Mesodermal cell (in vitro differentiated cells): Measurements from ENCODE around the gene IRS2.

Experiments used
- H3K27ac ChIP-seq: 2 replicates; pipeline ENCODE4 v1.7.0; 2013; ENCODE audit warnings: mild to moderate bottlenecking, low read depth, low read length, moderate library complexity; ENCODE audit not compliant: severe bottlenecking
- H3K36me3 ChIP-seq: 2 replicates; pipeline ENCODE4 v1.7.1; 2013; ENCODE audit warnings: mild to moderate bottlenecking, low read length, moderate library complexity; ENCODE audit not compliant: control insufficient read depth, insufficient read depth
- H3K4me1 ChIP-seq: one replicate; pipeline ENCODE4 v1.7.1; 2013; ENCODE audit warnings: mild to moderate bottlenecking, low read length; ENCODE audit not compliant: insufficient read depth, control insufficient read depth, poor library complexity, severe bottlenecking
- H3K4me3 ChIP-seq: 2 replicates; pipeline ENCODE4 v1.7.0; 2013; ENCODE audit warnings: low read length, control low read depth, mild to moderate bottlenecking; ENCODE audit not compliant: insufficient read depth, poor library complexity, severe bottlenecking; ENCODE audit errors: extremely low read depth
- H3K9me3 ChIP-seq: 2 replicates; pipeline ENCODE4 v1.7.1; 2013; ENCODE audit warnings: mild to moderate bottlenecking, low read length, moderate library complexity; ENCODE audit not compliant: control insufficient read depth
- WGBS, 2 experiments: methylation state at CpG; one replicate each; pipeline ENCODE4 v1.1.5; 2013; ENCODE audit warnings: missing lambda C conversion rate in 2 of 2; ENCODE audit not compliant: insufficient coverage in 2 of 2; 5-methylcytosine and 5-hydroxymethylcytosine counted together

Gene IRS2

GRCh38 chr13:109779074-109779473 lies 7.3 kb downstream of the IRS2 start:
- no peak overlapping the region for H3K27ac ChIP-seq

GRCh38 chr13:109778102-109778542 lies 8.3 kb downstream of the IRS2 start:
- H3K4me1 ChIP-seq = peaks cover 23% of the 10 kb centered on the region
- H3K9me3 ChIP-seq = no peaks in the 10 kb centered on the region
- 82 to 83% methylated on average over 4 of the region's 6 CpGs for WGBS, 2 experiments
- peaks cover 29% of the 10 kb centered on the region for H3K36me3 ChIP-seq
- no peak overlapping the region for H3K27ac ChIP-seq
- no peak overlapping the region for H3K4me3 ChIP-seq

More at GRCh38 chr13:109779074-109779473, 7.3 kb downstream of the IRS2 start:
- Histone ChIP-seq H3K36me3 (peaks cover 34% of the 10 kb centered on the region), H3K4me3 (no peak overlapping the region), H3K4me1 (peaks cover 23% of the 10 kb centered on the region), H3K9me3 (no peaks in the 10 kb centered on the region)
- 85 to 86% methylated on average over 2 of the region's 4 CpGs for WGBS, 2 experiments

DNA sequence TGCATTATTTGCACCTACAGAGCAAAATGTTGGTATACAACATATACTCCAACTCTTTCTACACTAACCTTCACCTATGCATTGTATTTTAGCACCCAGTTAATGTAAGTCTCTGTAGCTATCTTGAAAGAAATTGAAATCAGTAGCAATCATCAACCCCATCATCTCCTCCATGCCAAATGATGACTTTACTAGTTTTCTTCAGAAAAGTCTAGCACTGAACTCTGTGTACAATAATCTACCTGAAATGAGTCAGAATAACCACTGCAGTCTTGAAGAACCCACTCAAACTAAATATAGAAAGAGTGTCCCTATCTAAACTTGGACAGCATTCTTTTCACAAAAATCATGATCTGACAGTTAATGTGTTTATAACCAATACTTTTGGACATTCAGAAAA lies 9.8 kb downstream of the IRS2 start:
- H3K4me3 ChIP-seq = no peak overlapping the region
- H3K9me3 ChIP-seq = no peaks in the 10 kb centered on the region

DNA sequence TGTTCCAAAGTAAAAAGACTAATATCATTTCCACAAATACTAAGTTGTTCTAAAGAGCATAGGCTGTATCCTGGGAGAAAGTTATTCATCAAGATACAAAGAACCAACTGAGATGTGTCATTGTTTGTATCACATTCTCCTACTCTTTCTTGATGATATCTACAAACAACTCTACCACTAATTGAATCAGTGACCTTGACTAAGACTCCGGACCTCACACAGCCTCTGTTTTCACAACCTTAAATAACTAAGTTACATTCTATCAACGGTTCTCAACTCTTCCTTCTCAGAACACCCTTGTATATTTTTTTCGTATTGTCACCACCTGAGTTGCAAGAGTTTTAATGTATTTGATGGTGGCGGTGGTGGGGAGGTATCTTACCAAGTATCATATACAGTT lies 12.6 kb downstream of the IRS2 start:
- peaks cover 16% of the 10 kb centered on the region for H3K36me3 ChIP-seq
- no peak overlapping the region for H3K27ac ChIP-seq
- 86 to 100% methylated on average over 1 of the region's 4 CpGs for WGBS, 2 experiments
- no peaks in the 10 kb centered on the region for H3K9me3 ChIP-seq
- no peak overlapping the region for H3K4me3 ChIP-seq
- peaks cover 6% of the 10 kb centered on the region for H3K4me1 ChIP-seq

More for the DNA sequence above, 9.8 kb downstream of the IRS2 start:
- Histone ChIP-seq H3K4me1 (peaks cover 21% of the 10 kb centered on the region), H3K36me3 (peaks cover 19% of the 10 kb centered on the region), H3K27ac (no peak overlapping the region)

DNA sequence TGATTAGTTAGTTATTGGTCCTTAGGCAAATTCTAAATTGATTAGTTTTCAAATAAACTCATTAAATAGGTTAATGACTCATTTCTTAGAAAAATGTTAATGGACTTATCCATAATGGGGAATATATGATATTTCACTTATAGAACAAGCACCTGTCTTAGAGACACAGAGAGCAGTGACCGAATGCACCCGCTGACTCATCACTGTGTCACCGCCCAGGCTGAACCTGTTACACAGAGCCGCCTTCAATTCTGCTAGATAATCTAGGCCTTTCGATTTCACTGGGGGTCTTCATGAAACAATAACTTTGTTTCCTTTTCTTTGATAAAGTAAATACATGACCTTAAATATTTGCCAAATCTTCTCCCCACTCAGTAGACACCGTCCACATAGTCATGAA lies 13.1 kb downstream of the IRS2 start:
- Histone ChIP-seq H3K9me3 (no peaks in the 10 kb centered on the region), H3K4me1 (peaks cover 2% of the 10 kb centered on the region), H3K4me3 (no peak overlapping the region), H3K27ac (no peak overlapping the region), H3K36me3 (peaks cover 16% of the 10 kb centered on the region)
- WGBS, 2 experiments = 96 to 98% methylated on average over 5 to 6 of the region's 6 CpGs

DNA sequence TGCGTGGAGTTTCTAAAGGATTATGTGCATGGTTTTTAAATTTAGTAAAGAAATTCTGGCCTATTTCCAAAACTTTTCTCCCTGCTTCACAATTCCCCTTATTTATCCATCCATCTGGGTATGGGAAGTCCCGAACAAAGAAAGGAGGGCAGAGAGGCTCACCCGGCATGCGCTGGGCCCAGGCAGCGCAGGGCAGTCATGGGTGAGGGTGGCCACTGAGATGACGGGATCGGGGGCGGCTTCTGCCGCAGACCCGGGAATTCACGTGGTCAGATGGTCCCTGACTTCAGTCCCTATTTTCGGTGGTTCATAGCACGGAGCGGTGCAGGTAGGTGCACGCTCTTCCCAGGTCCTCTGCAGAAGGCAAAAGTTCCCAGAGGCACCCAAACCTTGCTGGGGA lies 14.5 kb downstream of the IRS2 start:
- WGBS, 2 experiments = 89 to 91% methylated on average over 12 to 13 of the region's 15 CpGs
- peaks cover 16% of the 10 kb centered on the region for H3K36me3 ChIP-seq

DNA sequence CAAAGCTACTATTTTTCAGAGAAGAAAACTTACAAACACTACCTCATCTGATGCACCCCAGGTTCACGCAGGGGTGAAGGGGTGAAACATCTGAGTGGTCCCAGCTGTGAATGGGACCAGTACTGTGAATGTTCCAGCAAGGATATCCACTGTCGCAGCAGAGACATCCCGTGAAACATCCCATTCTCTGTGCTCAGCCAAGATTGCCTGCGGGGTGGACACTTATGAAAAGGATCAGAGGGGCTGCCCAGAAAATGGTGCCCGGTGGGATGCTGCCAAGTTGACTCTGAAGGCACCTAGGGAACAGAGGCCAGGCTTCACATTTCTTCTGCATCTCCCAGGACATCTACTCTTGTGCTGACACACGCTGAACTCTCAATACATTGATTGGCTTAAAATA lies 15.9 kb downstream of the IRS2 start:
- WGBS, 2 experiments = 93 to 96% methylated on average over 5 to 6 of the region's 6 CpGs
- H3K4me3 ChIP-seq = no peak overlapping the region
- no peak overlapping the region for H3K27ac ChIP-seq
- H3K4me1 ChIP-seq = no peaks in the 10 kb centered on the region
- H3K36me3 ChIP-seq = peaks cover 16% of the 10 kb centered on the region
- H3K9me3 ChIP-seq = no peaks in the 10 kb centered on the region

More for the DNA sequence above, 14.5 kb downstream of the IRS2 start:
- Histone ChIP-seq H3K4me3 (no peak overlapping the region), H3K27ac (no peak overlapping the region), H3K9me3 (no peaks in the 10 kb centered on the region), H3K4me1 (no peaks in the 10 kb centered on the region)

DNA sequence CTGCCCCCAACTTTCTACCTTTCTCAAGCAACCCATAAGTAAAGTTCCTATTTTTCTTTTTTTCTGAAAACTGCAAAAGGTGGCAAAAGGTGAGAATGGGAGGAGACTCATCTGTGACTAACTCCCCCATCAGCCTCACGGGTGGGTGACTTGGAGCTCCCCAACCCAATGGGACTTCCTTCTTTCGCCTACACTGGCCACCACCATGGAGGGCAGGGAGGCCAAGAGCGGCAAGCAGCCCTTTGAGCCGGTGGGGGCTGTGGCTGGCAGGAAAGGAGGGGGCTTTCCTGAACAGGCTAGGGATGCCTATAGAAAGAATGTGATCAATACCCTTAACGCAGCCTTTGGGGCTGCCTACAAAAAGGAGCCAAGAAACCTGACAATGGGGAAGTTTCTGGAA lies 16.5 kb downstream of the IRS2 start:
- Histone ChIP-seq H3K36me3 (peaks cover 16% of the 10 kb centered on the region), H3K4me1 (peaks cover 4% of the 10 kb centered on the region), H3K27ac (no peak overlapping the region), H3K9me3 (no peaks in the 10 kb centered on the region), H3K4me3 (no peak overlapping the region)
- 89% methylated on average over 1 of the region's 5 CpGs; no CpG with 5 or more reads in 1 of the 2 experiments for WGBS, 2 experiments

DNA sequence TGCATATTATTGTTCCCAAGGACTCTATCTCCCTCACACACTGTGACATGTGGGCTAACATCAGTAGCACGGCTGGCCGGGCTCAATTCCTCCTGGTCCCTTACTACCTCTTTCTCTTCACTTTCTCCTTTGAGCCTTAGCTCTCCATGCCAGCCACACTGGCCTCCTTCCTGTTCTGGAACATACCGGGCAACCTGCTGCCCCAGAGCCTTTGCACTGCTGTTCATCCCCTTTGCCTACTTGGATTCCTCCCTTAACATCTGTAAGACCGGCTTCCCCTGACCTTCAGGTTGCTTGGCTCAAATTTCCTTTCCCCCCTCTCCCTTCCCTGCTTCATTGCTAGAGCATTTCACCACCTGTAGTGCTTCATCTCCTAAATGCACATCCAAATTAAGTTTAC lies 17.1 kb downstream of the IRS2 start:
- H3K4me1 ChIP-seq = peaks cover 10% of the 10 kb centered on the region
- no peak overlapping the region for H3K27ac ChIP-seq
- peaks cover 16% of the 10 kb centered on the region for H3K36me3 ChIP-seq
- 87 to 91% methylated on average over 4 of the region's 4 CpGs for WGBS, 2 experiments
- H3K9me3 ChIP-seq = no peaks in the 10 kb centered on the region
- H3K4me3 ChIP-seq = no peak overlapping the region

- Histone ChIP-seq H3K9me3 (no peaks in the 10 kb centered on the region), H3K36me3 (peaks cover 16% of the 10 kb centered on the region), H3K27ac (no peak overlapping the region), H3K4me3 (no peak overlapping the region), H3K4me1 (peaks cover 10% of the 10 kb centered on the region)
- WGBS, 2 experiments = 94 to 96% methylated on average over 9 of the region's 10 CpGs
Measured at GRCh38 chr13:109768616-109769015, 17.8 kb downstream of the IRS2 start.

DNA sequence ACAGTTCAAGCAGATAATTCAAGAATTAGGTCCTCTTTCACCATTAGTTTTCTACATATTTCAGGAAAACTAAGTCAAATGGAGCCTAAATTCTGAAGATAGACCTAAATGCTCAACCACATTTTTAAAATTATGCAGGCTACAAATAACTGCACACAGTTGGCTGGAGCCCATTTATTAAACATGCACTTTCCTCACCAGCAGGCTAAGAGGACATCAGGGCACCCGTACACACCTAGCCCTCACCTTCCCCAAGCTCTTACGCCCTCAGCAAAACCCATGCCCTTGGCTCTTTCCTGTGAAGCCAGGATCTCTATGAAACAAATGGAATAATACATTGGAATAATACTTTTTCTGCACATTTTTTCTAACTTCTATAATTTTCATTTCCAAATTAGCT lies 18.2 kb downstream of the IRS2 start:
- H3K36me3 ChIP-seq = peaks cover 16% of the 10 kb centered on the region
- no peak overlapping the region for H3K4me3 ChIP-seq
- H3K9me3 ChIP-seq = no peaks in the 10 kb centered on the region
- H3K4me1 ChIP-seq = peaks cover 10% of the 10 kb centered on the region
- WGBS, 2 experiments = no CpG with 5 or more reads among the region's 2 CpGs
- no peak overlapping the region for H3K27ac ChIP-seq
